ENCODE results near the gene OGFRL1.

DNA sequence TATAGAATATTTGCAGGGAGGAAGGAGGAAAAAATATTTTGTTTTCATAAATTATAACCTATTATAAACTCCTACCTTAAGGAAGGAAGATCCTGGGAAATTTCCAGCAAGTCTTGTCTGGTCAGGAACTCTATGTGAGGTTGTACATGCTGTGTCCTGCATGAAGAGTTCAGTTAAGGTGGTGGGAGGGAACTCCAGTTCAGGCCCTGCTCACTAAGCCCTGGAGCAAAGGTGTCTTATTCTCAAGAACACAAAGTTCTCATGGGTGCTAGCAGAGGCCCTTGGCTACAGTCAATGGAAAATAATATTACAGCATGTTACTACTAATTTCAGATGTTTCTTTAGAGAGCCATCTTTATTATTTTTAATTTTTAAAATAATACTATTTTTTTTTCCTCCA lies 3.8 kb upstream of the OGFRL1 start:
- TF ChIP-seq CTCF (conservative IDR thresholded peaks at IDR 0.05; ENCODE audit: low read depth, low read length) (no peak), MAFK (IDR thresholded peaks at IDR 0.05; ENCODE audit: low read depth, low read length) (no peak), POLR2A (IDR thresholded peaks at IDR 0.05; ENCODE audit: low read depth, low read length) (no peak)
- TF ChIP-seq, protein P1, sequence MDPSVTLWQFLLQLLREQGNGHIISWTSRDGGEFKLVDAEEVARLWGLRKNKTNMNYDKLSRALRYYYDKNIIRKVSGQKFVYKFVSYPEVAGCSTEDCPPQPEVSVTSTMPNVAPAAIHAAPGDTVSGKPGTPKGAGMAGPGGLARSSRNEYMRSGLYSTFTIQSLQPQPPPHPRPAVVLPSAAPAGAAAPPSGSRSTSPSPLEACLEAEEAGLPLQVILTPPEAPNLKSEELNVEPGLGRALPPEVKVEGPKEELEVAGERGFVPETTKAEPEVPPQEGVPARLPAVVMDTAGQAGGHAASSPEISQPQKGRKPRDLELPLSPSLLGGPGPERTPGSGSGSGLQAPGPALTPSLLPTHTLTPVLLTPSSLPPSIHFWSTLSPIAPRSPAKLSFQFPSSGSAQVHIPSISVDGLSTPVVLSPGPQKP (IDR thresholded peaks at IDR 0.05; ENCODE audit: borderline replicate concordance, low read depth, low read length): no peak
